Keratinocyte (primary cell): ENCODE results near the gene CCDC3. TPM values are rescaled to one million over a fixed set of nuclear protein-coding genes. Genes with fewer than 3 reads are reported as not detected.
"Not testable (repeated sequence)": the region's sequence is repeated elsewhere in the genome, so short reads cannot be mapped to it uniquely, and the experiment has no call there.

Source experiments
- DNase-seq: peaks from one replicate; pipeline ENCODE4 v3.0.0-alpha.2; 2011; ENCODE audit warnings: low read depth, missing footprints, low spot score
- FAIRE-seq: peaks from 2 replicates; lab custom pipeline; 2011; peaks lifted over from hg19 to GRCh38; lab: Jason Lieb, UNC
- H2AFZ ChIP-seq: 2 replicates; pipeline ENCODE4 v1.6.0; 2012; ENCODE audit warnings: low read length, control low read depth, inconsistent platforms; ENCODE audit not compliant: control insufficient read depth
- H3K27ac ChIP-seq: 2 replicates; pipeline ENCODE4 v1.5.1; 2011; ENCODE audit warnings: low read length; ENCODE audit not compliant: control insufficient read depth, insufficient read depth
- H3K27me3 ChIP-seq: 3 replicates; pipeline ENCODE4 v1.6.0; 2011; ENCODE audit warnings: low read length; ENCODE audit not compliant: control insufficient read depth, insufficient read depth; ENCODE audit errors: extremely low read depth
- H3K36me3 ChIP-seq, 2 experiments: 2 replicates in 1 of 2; 3 replicates in 1 of 2; pipeline ENCODE4 v1.5.1; 2011; ENCODE audit warnings: low read length in 2 of 2, mild to moderate bottlenecking in 1 of 2; ENCODE audit not compliant: control insufficient read depth in 2 of 2, insufficient read depth in 2 of 2; ENCODE audit errors: extremely low read depth in 1 of 2
- H3K4me1 ChIP-seq: 3 replicates; pipeline ENCODE4 v1.5.1; 2011; ENCODE audit warnings: low read length; ENCODE audit not compliant: control insufficient read depth, insufficient read depth; ENCODE audit errors: extremely low read depth
- H3K4me2 ChIP-seq: 3 replicates; pipeline ENCODE4 v1.6.0; 2011; ENCODE audit warnings: low read depth, low read length; ENCODE audit not compliant: control insufficient read depth, insufficient read depth; ENCODE audit errors: extremely low read depth
- H3K4me3 ChIP-seq, 3 experiments: fragments of 200-600 bp in 1 of 3; sonication (generic) in 1 of 3; 2 replicates in 2 of 3; 3 replicates in 1 of 3; pipeline ENCODE4 v1.5.1; 2011 to 2016; ENCODE audit warnings: low read length in 3 of 3, mild to moderate bottlenecking in 3 of 3, control low read depth in 2 of 3, inconsistent platforms in 1 of 3, low read depth in 1 of 3, mixed read lengths in 1 of 3, mixed run types in 1 of 3, moderate library complexity in 1 of 3; ENCODE audit not compliant: control insufficient read depth in 2 of 3, insufficient read depth in 2 of 3; ENCODE audit errors: extremely low read depth in 1 of 3
- H3K79me2 ChIP-seq: 2 replicates; pipeline ENCODE4 v1.6.0; 2012; ENCODE audit warnings: low read length; ENCODE audit not compliant: control insufficient read depth, insufficient read depth
- H3K9ac ChIP-seq: 3 replicates; pipeline ENCODE4 v1.6.0; 2011; ENCODE audit warnings: low read length; ENCODE audit not compliant: control insufficient read depth, insufficient read depth; ENCODE audit errors: extremely low read depth
- H3K9me1 ChIP-seq: 3 replicates; pipeline ENCODE4 v1.6.0; 2011; ENCODE audit warnings: low read length; ENCODE audit not compliant: control insufficient read depth, insufficient read depth; ENCODE audit errors: extremely low read depth
- H3K9me3 ChIP-seq: 2 replicates; pipeline ENCODE4 v1.5.1; 2012; ENCODE audit warnings: low read depth, low read length; ENCODE audit not compliant: control insufficient read depth
- H4K20me1 ChIP-seq: 3 replicates; pipeline ENCODE4 v1.6.0; 2011; ENCODE audit warnings: low read length; ENCODE audit not compliant: control insufficient read depth, insufficient read depth; ENCODE audit errors: extremely low read depth
- CTCF ChIP-seq, 3 experiments: IDR thresholded peaks in 1 of 3; conservative IDR thresholded peaks in 1 of 3; optimal IDR thresholded peaks in 1 of 3; 2 replicates in 2 of 3; 3 replicates in 1 of 3; pipeline versions ENCODE3 to v1.5.1; 2011; ENCODE audit warnings: low read length in 3 of 3, mild to moderate bottlenecking in 3 of 3, moderate library complexity in 2 of 3, control low read depth in 1 of 3, inconsistent platforms in 1 of 3; ENCODE audit not compliant: insufficient read depth in 2 of 3; ENCODE audit errors: extremely low read depth in 1 of 3
- EZH2 ChIP-seq: IDR thresholded peaks from one replicate; pipeline ENCODE4 v1.6.1; 2012; ENCODE audit warnings: inconsistent platforms, mild to moderate bottlenecking, low read length, moderate library complexity
- dilution Hi-C: fragments of 300-500 bp; cut with MboI; formaldehyde crosslinking; loops from one replicate; pipeline ENCODE4 v1.7.0; 2020; ENCODE audit warnings: low sequenced_read_pairs; ENCODE audit not compliant: extremely low pct_ligation_motif_present
- polyA plus RNA-seq, 5 experiments: library from polyadenylated mRNA; depleted of rRNA in 3 of 5; stranded (reverse) in 3 of 5; stranded (forward) in 1 of 5; unstranded in 1 of 5; fragments of >200 nt; gene quantifications; 1 replicate in 1 of 5; 2 replicates in 3 of 5; 3 replicates in 1 of 5; pipeline versions ENCODE4 v1.2.1 to v1.2.3, GENCODE V29; 2011 to 2012; ENCODE audit warnings: missing spikeins in 2 of 5, low read depth in 1 of 5, low replicate concordance in 1 of 5

CCDC3 gene
- polyA plus RNA-seq, 1 donor (not counting 4 experiments of a cell fraction or from before 2014, with no cell fraction given): 0.39 TPM

DNA sequence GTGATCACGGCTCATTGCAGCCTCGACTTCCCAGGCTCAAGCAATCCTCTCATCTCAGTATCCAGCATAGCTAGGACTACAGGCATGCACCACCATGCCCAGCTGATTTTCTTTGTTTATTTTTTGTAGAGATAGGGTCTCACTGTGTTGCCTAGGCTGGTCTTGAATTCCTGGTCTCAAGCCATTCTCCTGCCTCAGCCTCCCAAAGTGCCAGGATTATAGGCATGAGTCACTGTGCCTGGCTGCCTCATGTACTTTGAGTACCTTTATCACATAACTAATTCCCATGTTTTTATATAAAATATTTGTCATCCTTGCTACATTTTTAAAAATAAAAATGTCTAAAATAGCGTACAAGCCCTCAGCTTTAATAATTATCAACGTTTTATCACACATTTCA lies 35.3 kb upstream of the CCDC3 start:
- Histone ChIP-seq H3K4me1 (no peaks in the 10 kb centered on the region), H3K4me2 (no peak overlapping the region), H4K20me1 (no peaks in the 10 kb centered on the region), H2AFZ (no peak overlapping the region), H3K9me3 (no peaks in the 10 kb centered on the region), H3K27ac (no peak overlapping the region), H3K9ac (no peak overlapping the region), H3K27me3 (peaks cover 5% of the 10 kb centered on the region), H3K36me3 (no peaks in the 10 kb centered on the region), H3K9me1 (no peaks in the 10 kb centered on the region), H3K79me2 (no peaks in the 10 kb centered on the region), H3K4me3 (no peak overlapping the region)
- FAIRE-seq (no peak), DNase-seq (no peak)
- TF ChIP-seq CTCF (optimal IDR thresholded peaks at IDR 0.05 in 1 of 3, IDR thresholded peaks at IDR 0.05 in 1 of 3, conservative IDR thresholded peaks at IDR 0.05 in 1 of 3; ENCODE audit: extremely low read depth in 1 of 3, insufficient read depth in 2 of 3, low read length in 3 of 3) (no peak), EZH2 (no peak)
- dilution Hi-C loops: no loop called here

DNA sequence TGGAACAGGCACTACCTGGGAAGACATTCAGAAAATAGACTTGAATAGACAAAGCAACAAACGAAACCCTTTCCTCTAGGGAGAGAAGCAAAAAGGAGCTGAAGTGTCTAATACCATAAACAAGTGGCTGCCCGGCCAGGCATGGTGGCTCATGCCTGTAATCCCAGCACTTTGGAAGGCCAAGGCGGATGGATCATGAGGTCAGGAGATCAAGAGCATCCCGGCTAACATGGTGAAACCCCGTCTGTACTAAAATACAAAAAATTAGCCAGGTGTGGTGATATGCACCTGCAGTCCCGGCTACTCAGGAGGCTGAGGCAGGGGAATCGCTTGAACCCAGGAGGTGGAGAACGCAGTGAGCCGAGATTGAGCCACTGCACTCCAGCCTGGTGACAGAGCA lies 34.2 kb upstream of the CCDC3 start:
- H3K79me2 ChIP-seq, DNase-seq, H3K27me3 ChIP-seq, dilution Hi-C loops, H3K9me3 ChIP-seq, H4K20me1 ChIP-seq, H3K36me3 ChIP-seq, H3K9me1 ChIP-seq, FAIRE-seq, H3K9ac ChIP-seq, H3K27ac ChIP-seq, H2AFZ ChIP-seq, H3K4me3 ChIP-seq, H3K4me2 ChIP-seq, H3K4me1 ChIP-seq: not testable (repeated sequence)

- Histone ChIP-seq H3K9me3 (no peaks in the 10 kb centered on the region), H3K36me3 (no peaks in the 10 kb centered on the region), H4K20me1 (no peaks in the 10 kb centered on the region), H3K4me2 (no peak overlapping the region), H3K27me3 (no peaks in the 10 kb centered on the region), H3K9ac (no peak overlapping the region), H3K79me2 (no peaks in the 10 kb centered on the region), H2AFZ (no peak overlapping the region), H3K4me1 (no peaks in the 10 kb centered on the region), H3K9me1 (no peaks in the 10 kb centered on the region), H3K27ac (no peak overlapping the region), H3K4me3 (no peak overlapping the region)
- DNase-seq: no peak
- dilution Hi-C loops: no loop called here
- TF ChIP-seq CTCF (optimal IDR thresholded peaks at IDR 0.05 in 1 of 3, IDR thresholded peaks at IDR 0.05 in 1 of 3, conservative IDR thresholded peaks at IDR 0.05 in 1 of 3; ENCODE audit: extremely low read depth in 1 of 3, insufficient read depth in 2 of 3, low read length in 3 of 3) (no peak), EZH2 (no peak)
- no peak for FAIRE-seq
Measured at GRCh38 chr10:13026873-13027272, 25.4 kb upstream of the CCDC3 start.
